ENCODE results near the gene RPL13. TPM values are rescaled to one million over a fixed set of nuclear protein-coding genes. Genes with fewer than 3 reads are reported as not detected.

RPL13 gene
- total and polyA plus RNA-seq, 2 of the 13 experiments (the other 11 are each of a cell fraction or from before 2014, with no cell fraction given) = 2,988 to 4,411 TPM

GRCh38 chr16:89536886-89537548 is 23.5 kb upstream of the RPL13 start:
- H2AFZ ChIP-seq (ENCODE audit: low read length) = no peak overlapping the region
- TF ChIP-seq EP300 (IDR thresholded peaks at IDR 0.05; ENCODE audit: low read depth in 2 of 2, low read length in 2 of 2) (no peak), EP300 (CRISPR knock-in tag; IDR thresholded peaks at IDR 0.05; ENCODE audit: borderline replicate concordance) (no peak), GZF1 (CRISPR knock-in tag; IDR thresholded peaks at IDR 0.05) (no peak), AGO2 (optimal IDR thresholded peaks at IDR 0.05; ENCODE audit: low read depth, low read length) (peak; percentile 2), ARID4A (CRISPR knock-in tag; IDR thresholded peaks at IDR 0.05; ENCODE audit: borderline replicate concordance) (0 out of 2 replicates have a peak, but pooled peaks have one; percentile 19)
- no peaks in the 10 kb centered on the region for H3K79me2 ChIP-seq (ENCODE audit: insufficient read depth, low read length)
- H3K27me3 ChIP-seq (ENCODE audit: control insufficient read depth in 1 of 2, insufficient read depth in 2 of 2, low read length in 2 of 2) = no peaks in the 10 kb centered on the region; a peak in 1 of 5 replicates
- H3K4me2 ChIP-seq (ENCODE audit: low read depth, low read length) = no peak overlapping the region
- ATAC-seq (peak; percentile 9; the same call in 2 of the 3 replicates), DNase-seq (ENCODE audit: low spot score) (no peak), FAIRE-seq (no peak)
- no peak overlapping the region for H3K4me3 ChIP-seq (replicated peaks in 1 of 3; ENCODE audit: insufficient read depth in 1 of 3, low read depth in 2 of 3, low read length in 3 of 3)
- CTCF ChIA-PET (ENCODE audit: low intra/inter-chr PET ratio, low total read pairs) = no interaction called here
- H3K9ac ChIP-seq (ENCODE audit: insufficient read depth, low read depth, low read length) = no peak overlapping the region
- H3K4me1 ChIP-seq (ENCODE audit: insufficient read depth, low read length) = 0 out of 2 replicates have a peak, but pooled peaks cover 4% of the 10 kb centered on the region
- in situ Hi-C loops (cut with HindIII; ENCODE audit: extremely low pct_ligation_motif_present, low pct_unique_long_range_greater_than_20kb) (no loop called here), intact Hi-C loops (cut with micrococcal nuclease; ENCODE audit: unreplicated experiment) (no loop called here)
- H3K27ac ChIP-seq (ENCODE audit: extremely low read length, insufficient read depth, low read length) = no peak overlapping the region
- 93% methylated on average over 36 of the region's 36 CpGs for WGBS (ENCODE audit: low lambda C conversion rate)
- peaks cover 41 to 61% of the 10 kb centered on the region in 2 experiments for H3K36me3 ChIP-seq (replicated peaks in 1 of 2; ENCODE audit: control insufficient read depth in 1 of 2, insufficient read depth in 2 of 2, low read length in 2 of 2)
- no peaks in the 10 kb centered on the region for H3K9me3 ChIP-seq (ENCODE audit: low read length)
- 0 out of 2 replicates have a peak, but pooled peaks cover 3% of the 10 kb centered on the region for H4K20me1 ChIP-seq (ENCODE audit: insufficient read depth, low read length)
- POLR2A ChIA-PET = interaction anchor here (0.6 kb wide), 1 partner anchor 9 kb away, joined by 3 read pairs; no protein-coding TSS in a partner anchor
- no TSS peak for BruUV-seq (replicated peaks)
